IPS DF 6.9 (cell line): Measurements from ENCODE around the gene PLTP.
A peak's percentile ranks its signal among the peaks of the same experiment; 100 is the strongest.
"Not testable (repeated sequence)": the region's sequence is repeated elsewhere in the genome, so short reads cannot be mapped to it uniquely, and the experiment has no call there.

Experiments used
- DNase-seq: peaks from one replicate; pipeline ENCODE4 v3.0.0-alpha.2; 2013; ENCODE audit warnings: low read depth, low spot score
- H3K27ac ChIP-seq: one replicate; pipeline ENCODE4 v1.5.1; 2013; ENCODE audit warnings: low read length, control low read depth
- H3K27me3 ChIP-seq: 2 replicates; pipeline ENCODE4 v1.6.1; 2013; ENCODE audit warnings: mild to moderate bottlenecking, low read length; ENCODE audit not compliant: control insufficient read depth, insufficient read depth
- H3K36me3 ChIP-seq: 2 replicates; pipeline ENCODE4 v1.6.1; 2013; ENCODE audit warnings: low read length; ENCODE audit not compliant: control insufficient read depth, insufficient read depth
- H3K4me1 ChIP-seq: 2 replicates; pipeline ENCODE4 v1.6.1; 2013; ENCODE audit warnings: low read length; ENCODE audit not compliant: control insufficient read depth, insufficient read depth
- H3K4me3 ChIP-seq: 2 replicates; pipeline ENCODE4 v1.5.1; 2013; ENCODE audit warnings: mild to moderate bottlenecking, low read length
- H3K9me3 ChIP-seq: 2 replicates; pipeline ENCODE4 v1.6.1; 2013; ENCODE audit warnings: low read length, inconsistent platforms; ENCODE audit not compliant: control insufficient read depth, insufficient read depth
- WGBS: extraction: QIAGEN DNeasy Blood & Tissue Kit; methylation state at CpG from one replicate; pipeline ENCODE4 v1.1.7; 2013; ENCODE audit warnings: mixed read lengths, missing lambda C conversion rate; ENCODE audit not compliant: insufficient read length, insufficient coverage; 5-methylcytosine and 5-hydroxymethylcytosine counted together

The PLTP gene

DNA sequence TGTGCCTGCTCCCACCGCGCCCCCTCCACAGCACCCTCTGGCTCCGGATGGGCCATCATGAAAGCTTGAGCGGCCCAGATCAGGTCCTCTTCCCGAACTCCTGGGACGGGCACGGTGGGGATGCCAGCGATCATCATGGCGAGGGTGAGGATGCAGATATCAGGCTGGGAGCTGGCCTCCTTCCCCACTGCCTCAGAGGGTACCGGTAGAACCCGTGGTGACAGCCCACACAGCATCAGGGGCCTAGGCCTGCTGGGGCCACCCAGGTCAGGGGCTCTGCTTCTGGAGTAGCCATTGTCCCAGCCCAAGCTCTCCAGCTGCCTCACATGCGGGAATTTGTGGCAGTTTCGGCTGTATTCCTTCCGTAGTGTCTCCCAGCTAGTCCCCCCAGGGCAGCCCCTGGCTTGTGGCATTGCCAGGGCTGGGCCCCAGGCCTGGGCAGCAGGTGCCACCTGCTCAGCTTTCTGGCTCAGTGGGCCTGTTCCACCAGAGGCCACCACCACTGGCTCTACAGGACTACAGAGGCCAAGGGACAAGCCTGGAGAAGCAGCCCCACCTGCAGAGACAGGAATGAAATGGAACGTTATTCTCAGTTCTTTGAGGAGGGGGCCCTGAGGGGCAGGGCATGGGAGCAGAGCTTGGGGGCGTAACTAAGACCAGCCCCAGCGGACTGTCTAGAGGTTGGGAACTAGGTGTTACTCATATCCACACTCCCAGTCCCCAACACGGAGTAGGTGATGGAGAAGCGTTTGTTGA is 25.2 kb downstream of the PLTP start:
- WGBS: 100% methylated on average over 1 of the region's 19 CpGs
- Histone ChIP-seq H3K27ac (no peak overlapping the region), H3K27me3 (no peaks in the 10 kb centered on the region), H3K36me3 (peaks cover 10% of the 10 kb centered on the region), H3K4me1 (no peaks in the 10 kb centered on the region), H3K4me3 (no peak overlapping the region), H3K9me3 (no peaks in the 10 kb centered on the region)
- DNase-seq: no peak

DNA sequence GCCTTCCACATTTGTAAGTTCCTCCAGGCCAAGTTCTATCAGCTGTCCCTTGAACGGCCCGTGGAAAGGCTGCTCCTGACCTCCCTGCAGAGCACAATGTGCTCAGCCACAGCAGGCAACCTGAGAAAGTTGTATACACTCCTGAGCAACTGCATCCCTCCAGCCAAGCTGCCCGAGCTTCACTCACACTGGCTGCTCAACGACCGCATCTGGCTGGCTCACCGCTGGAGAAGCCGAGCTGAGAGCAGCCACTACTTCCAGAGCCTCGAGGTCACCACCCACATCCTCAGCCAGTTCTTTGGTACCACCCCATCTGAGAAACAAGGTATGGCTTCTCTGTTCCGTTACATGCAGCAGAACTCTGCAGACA is 28.9 kb downstream of the PLTP start:
- Histone ChIP-seq H3K36me3 (peaks cover 11% of the 10 kb centered on the region), H3K27ac (no peak overlapping the region), H3K4me3 (no peak overlapping the region), H3K4me1 (no peaks in the 10 kb centered on the region), H3K27me3 (no peaks in the 10 kb centered on the region), H3K9me3 (no peaks in the 10 kb centered on the region)
- no peak for DNase-seq
- no CpG with 5 or more reads among the region's 9 CpGs for WGBS

DNA sequence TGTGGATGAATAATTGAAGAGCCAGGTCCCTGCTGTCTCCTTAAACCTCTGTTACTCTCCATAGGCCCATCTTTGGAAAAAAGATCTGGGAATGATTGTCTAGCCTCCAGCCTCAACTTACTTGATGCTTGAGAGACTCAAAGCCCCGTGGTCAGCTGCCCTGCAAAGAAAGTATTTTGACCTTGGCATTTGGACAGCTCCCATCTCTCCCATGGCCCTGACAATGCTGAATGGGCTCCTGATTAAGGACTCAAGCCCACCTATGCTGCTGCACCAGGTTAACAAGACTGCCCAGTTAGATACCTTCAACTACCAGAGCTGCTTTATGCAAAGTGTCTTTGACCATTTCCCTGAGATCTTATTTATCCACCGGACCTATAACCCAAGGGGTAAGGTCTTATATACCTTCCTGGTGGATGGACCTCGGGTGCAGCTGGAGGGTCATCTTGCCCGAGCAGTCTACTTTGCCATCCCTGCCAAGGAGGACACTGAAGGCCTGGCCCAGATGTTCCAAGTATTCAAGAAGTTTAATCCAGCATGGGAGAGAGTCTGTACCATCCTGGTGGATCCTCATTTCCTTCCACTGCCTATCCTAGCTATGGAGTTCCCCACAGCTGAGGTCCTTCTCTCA is 29.4 kb downstream of the PLTP start:
- no peaks in the 10 kb centered on the region for H3K4me1 ChIP-seq
- no peak for DNase-seq
- H3K27me3 ChIP-seq: no peaks in the 10 kb centered on the region
- H3K36me3 ChIP-seq: peaks cover 14% of the 10 kb centered on the region
- H3K27ac ChIP-seq: no peak overlapping the region
- H3K4me3 ChIP-seq: no peak overlapping the region
- WGBS: no CpG with 5 or more reads among the region's 4 CpGs
- H3K9me3 ChIP-seq: no peaks in the 10 kb centered on the region

DNA sequence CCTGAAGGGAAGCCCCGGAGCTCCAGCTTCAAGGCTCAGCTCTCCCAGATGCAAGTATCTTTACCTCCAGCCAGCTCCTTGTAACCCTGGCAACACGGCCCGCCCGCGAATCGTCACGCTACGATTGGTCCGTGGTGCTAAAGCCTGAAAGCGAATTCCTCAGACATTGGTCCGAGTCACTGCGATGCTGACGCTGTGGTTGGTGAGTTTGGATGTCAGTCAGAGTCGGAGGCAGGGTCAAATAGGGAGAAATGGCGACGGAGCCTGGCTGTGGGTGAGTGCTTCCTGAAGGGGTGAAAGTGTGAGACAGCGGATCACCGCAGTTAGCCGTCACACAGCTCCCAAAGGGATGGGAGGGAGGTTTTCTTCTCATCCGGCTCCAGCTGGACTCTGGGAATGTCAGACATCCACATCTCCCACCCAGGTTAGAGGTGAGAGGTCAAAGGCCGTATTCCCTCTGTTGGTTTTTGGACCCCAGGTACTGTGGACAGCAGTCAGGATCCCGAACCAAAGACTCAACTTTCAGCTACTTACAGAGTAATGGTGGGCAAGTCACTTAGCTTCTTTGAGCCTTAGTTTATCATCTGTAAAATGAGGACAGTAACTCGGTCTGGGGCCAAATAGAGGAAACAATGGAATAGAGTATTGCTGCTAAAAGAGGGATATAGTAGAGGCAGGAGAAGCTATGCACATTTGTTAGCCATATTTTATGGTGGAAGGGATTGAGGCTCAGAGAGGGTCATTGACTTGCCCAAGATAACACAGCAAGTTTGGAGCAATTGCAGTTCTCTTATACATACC is 30.8 kb downstream of the PLTP start, which contains the start of gene ZSWIM1:
Gene ZSWIM1 (plus strand): TSS at position 240 of the 801 bp plus-strand sequence. CDS start 1,366 bp downstream, outside the sequence.
- no CpG with 5 or more reads among the region's 23 CpGs for WGBS
- Histone ChIP-seq H3K4me3 (peak within 1 kb of the TSS; percentile 87; the same call in 1 of the 2 replicates), H3K4me1 (no peaks in the 10 kb centered on the region), H3K36me3 (peaks cover 14% of the 10 kb centered on the region), H3K27ac (no peak within 1 kb of the TSS), H3K27me3 (no peaks in the 10 kb centered on the region), H3K9me3 (no peaks in the 10 kb centered on the region)
- peak; percentile 99 for DNase-seq

DNA sequence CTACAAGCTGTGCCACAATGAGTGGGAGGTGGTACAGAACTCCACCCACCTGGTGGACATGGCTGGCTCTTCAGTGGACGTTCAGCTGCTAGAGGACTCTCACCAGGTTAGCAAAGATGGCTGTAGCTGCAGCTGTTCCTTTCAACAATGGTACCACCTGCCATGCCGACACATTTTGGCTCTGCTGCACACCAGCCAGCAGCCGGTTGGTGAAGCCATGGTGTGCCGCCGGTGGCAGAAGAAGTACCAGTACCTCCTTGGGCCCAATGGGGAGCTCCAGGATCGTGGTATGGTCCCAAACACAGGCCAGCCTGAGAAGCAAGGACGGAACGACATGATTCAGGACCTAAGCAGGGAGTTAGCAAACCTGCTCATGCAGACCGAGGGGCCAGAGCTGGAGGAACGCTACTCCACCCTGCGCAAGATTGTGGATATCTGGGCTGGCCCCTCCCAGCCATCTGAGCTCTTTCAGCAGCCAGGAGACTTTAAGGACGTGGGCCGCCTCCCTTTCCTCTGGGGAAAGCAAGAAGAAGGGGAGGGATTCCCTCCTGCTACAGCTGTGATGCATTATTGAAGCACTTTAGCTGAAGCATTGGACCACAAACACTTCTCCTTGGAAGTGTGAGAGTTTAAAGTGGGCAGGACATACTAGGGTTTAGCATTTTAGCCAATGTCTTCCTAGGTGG is 33.7 kb downstream of the PLTP start:
- whole genome bisulfite sequencing: no CpG with 5 or more reads among the region's 13 CpGs
- H3K27ac ChIP-seq: no peak overlapping the region

DNA sequence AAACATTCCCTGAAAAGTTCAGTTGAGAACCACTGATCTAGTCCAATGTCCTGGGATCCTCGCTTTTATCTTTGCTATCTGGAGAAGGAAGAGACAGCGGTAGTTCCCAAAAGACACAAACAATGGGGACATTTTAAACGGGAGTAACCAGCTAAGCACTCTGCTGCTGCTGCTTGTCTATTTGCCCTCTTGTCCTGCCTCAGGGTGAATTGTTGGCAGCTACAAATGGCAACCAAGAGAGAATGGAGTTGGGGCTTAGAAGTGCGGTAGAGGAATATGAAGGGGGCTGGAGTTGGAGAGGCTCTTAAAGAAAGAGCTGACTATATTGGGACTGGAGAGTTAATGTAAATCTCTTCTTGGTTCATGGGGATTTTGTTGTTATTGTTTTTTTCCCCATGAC is 37.4 kb downstream of the PLTP start:
- Histone ChIP-seq H3K4me1 (no peaks in the 10 kb centered on the region), H3K27ac (no peak overlapping the region), H3K27me3 (no peaks in the 10 kb centered on the region), H3K4me3 (no peak overlapping the region), H3K36me3 (0 out of 2 replicates have a peak, but pooled peaks cover 3% of the 10 kb centered on the region), H3K9me3 (no peaks in the 10 kb centered on the region)
- no peak for DNase-seq
- no CpG with 5 or more reads among the region's 4 CpGs for WGBS

More for the DNA sequence above, 33.7 kb downstream of the PLTP start:
- Histone ChIP-seq H3K4me1 (no peaks in the 10 kb centered on the region), H3K36me3 (peaks cover 6% of the 10 kb centered on the region; the same call in 1 of the 2 replicates), H3K9me3 (no peaks in the 10 kb centered on the region), H3K27me3 (no peaks in the 10 kb centered on the region), H3K4me3 (no peak overlapping the region)
- no peak for DNase-seq

DNA sequence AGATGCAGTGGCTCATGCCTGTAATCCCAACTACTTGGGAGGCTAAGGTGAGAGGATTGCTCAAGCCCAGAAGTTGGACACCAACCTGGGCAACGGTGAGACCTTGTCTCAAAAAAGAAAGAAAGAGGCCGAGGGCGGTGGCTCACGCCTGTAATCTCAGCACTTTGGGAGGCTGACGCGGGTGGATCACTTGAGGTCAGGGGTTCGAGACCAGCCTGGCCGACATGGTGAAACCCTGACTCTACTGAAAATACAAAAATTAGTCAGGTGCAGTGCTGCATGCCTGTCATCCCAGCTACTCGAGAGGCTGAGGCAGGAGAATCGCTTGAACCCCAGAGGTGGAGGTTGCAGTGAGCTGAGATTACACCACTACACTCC is 37.9 kb downstream of the PLTP start:
- DNase-seq, H3K27ac ChIP-seq, H3K4me1 ChIP-seq, H3K4me3 ChIP-seq, H3K36me3 ChIP-seq, H3K9me3 ChIP-seq, H3K27me3 ChIP-seq: not testable (repeated sequence)
- no CpG with 5 or more reads among the region's 10 CpGs for WGBS

DNA sequence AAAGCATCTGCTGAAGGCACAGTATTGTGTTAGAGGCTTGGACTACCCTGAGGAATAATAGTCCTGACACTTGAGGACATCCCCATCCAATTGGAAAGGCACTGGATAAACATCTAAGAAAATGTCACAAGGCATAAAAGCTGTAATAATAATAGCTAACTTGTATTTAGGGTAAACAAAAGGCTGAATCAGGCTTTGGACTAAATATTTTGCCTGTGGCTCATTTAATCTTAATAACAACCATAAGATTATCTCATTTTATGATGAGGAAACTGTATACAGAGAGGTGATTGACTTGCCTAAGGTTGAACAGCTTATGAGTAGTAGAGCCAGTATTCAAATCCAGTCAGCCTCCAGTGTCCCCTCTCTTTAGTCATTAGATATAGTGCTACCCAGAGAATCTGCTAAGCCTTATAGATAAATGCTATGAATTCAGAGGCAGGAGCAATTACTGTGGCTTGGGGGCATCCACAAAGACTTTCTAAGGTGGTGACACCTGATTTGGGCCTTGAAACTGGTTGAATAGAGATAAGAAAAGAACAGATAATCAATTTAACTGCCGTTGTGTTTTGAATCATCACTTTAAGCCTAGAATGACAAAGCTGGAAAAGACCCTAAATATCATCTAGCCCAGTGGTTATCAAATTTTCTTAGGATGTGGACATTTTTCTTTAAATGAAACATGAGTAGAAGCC is 38.4 kb downstream of the PLTP start:
- Histone ChIP-seq H3K4me3 (no peak overlapping the region), H3K9me3 (no peaks in the 10 kb centered on the region), H3K27ac (no peak overlapping the region), H3K4me1 (no peaks in the 10 kb centered on the region), H3K27me3 (no peaks in the 10 kb centered on the region), H3K36me3 (0 out of 2 replicates have a peak, but pooled peaks cover 3% of the 10 kb centered on the region)
- WGBS: no CpG with 5 or more reads among the region's 1 CpG
- DNase-seq: no peak

DNA sequence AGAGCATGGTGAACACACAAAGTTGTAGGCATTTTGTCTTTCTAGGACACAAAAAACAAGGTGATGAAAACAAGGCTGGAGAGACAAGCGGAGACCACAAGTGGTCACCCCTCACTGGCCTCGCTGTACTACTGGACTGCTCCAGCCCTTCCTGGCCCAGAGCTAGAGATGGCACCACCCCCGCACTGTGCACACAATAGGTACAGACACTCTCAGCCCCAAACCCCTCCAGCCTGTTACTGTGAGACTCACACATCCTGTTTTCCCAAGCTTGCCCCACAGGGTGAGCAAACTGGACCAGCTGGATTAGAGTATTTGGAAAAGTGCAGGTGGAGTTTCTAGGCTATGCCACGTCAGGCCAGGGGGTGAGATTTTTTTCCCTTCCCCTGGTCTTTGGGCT is 39.3 kb downstream of the PLTP start:
- Histone ChIP-seq H3K27me3 (no peaks in the 10 kb centered on the region), H3K36me3 (no peaks in the 10 kb centered on the region), H3K4me3 (no peak overlapping the region), H3K9me3 (no peaks in the 10 kb centered on the region), H3K27ac (no peak overlapping the region), H3K4me1 (no peaks in the 10 kb centered on the region)
- WGBS: no CpG with 5 or more reads among the region's 4 CpGs
- no peak for DNase-seq

DNA sequence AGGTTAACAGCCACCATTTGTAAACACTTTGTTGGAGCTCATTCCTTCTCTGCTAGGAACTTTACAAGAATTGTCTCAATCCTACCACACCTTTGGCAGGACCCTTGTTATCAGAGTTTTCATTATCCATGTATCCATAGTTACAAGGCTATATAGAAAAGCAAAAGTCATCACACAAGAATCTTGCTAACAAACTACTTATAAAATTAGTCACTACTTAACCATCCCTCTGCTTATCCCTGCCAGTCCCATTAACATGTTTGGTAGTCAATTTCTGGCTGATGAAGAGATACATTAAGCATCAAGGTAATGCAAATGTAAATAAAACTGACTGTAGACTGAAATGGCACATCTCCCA is 44.2 kb downstream of the PLTP start:
- no peak for DNase-seq
- no peaks in the 10 kb centered on the region for H3K36me3 ChIP-seq
- no peak overlapping the region for H3K4me3 ChIP-seq
- no peak overlapping the region for H3K27ac ChIP-seq
- no peaks in the 10 kb centered on the region for H3K9me3 ChIP-seq
- no peaks in the 10 kb centered on the region for H3K4me1 ChIP-seq
- no peaks in the 10 kb centered on the region for H3K27me3 ChIP-seq
